GM12873 (cell line): ENCODE measurements around the gene SMPD4.
"Not testable (repeated sequence)": the region's sequence is repeated elsewhere in the genome, so short reads cannot be mapped to it uniquely, and the experiment has no call there.

Source experiments
- CTCF ChIP-seq: IDR thresholded peaks from 2 replicates; pipeline ENCODE4 v1.5.1; 2012; ENCODE audit warnings: low read depth, mild to moderate bottlenecking, moderate library complexity, low read length, control low read depth; ENCODE audit not compliant: insufficient read depth; ENCODE audit errors: missing control alignments

The SMPD4 gene

GRCh38 chr2:130150181-130151144, 30.9 kb downstream of the SMPD4 start:
- no peak for TF ChIP-seq CTCF

- not testable (repeated sequence) for TF ChIP-seq CTCF
Observed at GRCh38 chr2:130145006-130145414, 36.4 kb downstream of the SMPD4 start, which contains the start of gene CCDC74B. TSS of gene CCDC74B (minus strand) at chr2:130145112. CDS start at chr2:130144996, 116 bp downstream.

GRCh38 chr2:130135692-130136541, 45.5 kb downstream of the SMPD4 start:
- TF ChIP-seq CTCF = no peak

GRCh38 chr2:130129120-130129829, 52.1 kb downstream of the SMPD4 start, which contains the start of gene POTEF:
TSS of gene POTEF (minus strand) at chr2:130129222. CDS start at chr2:130120515, 8,707 bp downstream.
- TF ChIP-seq CTCF = not testable (repeated sequence)
